A549 (cell line): ENCODE measurements around the gene UBAC2. TPM values are rescaled to one million over a fixed set of nuclear protein-coding genes. Genes with fewer than 3 reads are reported as not detected.

Experiments
- ATAC-seq, 2 experiments: fragments of 200-7000 bp in 1 of 2; fragments of >200 bp in 1 of 2; cut with Nextera tagmentation in 1 of 2; cut with Tn5 transposase in 1 of 2; 3 replicates each; pipeline versions ENCODE4 v1.8.0 to v1.9.1; 2018 to 2020; ENCODE audit warnings: mild to moderate bottlenecking in 1 of 2, moderate library complexity in 1 of 2
- CTCF ChIA-PET: fragments of 300-600 bp; sonication (Branson Sonifier 250); formaldehyde crosslinking; extraction: SDS; loops from one replicate; lab custom pipeline; 2021; ENCODE audit warnings: antibody characterized with exemption, inconsistent platforms; lab: Yijun Ruan, JAX
- POLR2A ChIA-PET: fragments of 350-600 bp; formaldehyde crosslinking; extraction: SDS; loops from one replicate; lab custom pipeline; 2021; ENCODE audit warnings: antibody characterized with exemption, inconsistent platforms; lab: Yijun Ruan, JAX
- DNase-seq, 2 experiments: peaks; one replicate each; pipeline versions ENCODE4 v3.0.0 to v3.0.0-alpha.2; 2011 to 2016; ENCODE audit warnings: low read depth in 1 of 2, low spot score in 1 of 2
- FAIRE-seq: peaks from 2 replicates; lab custom pipeline; 2011; peaks lifted over from hg19 to GRCh38; lab: Jason Lieb, UNC
- H3K27ac ChIP-seq, 2 experiments: fragments of >200 bp; sonication (Bioruptor Twin); formaldehyde crosslinking; 3 replicates each; pipeline ENCODE4 v1.5.1; 2016 to 2017
- H3K4me1 ChIP-seq: fragments of >200 bp; sonication (Bioruptor Twin); formaldehyde crosslinking; 3 replicates; pipeline ENCODE4 v1.6.1; 2016
- H3K4me2 ChIP-seq: fragments of >200 bp; sonication (Bioruptor Twin); formaldehyde crosslinking; 3 replicates; pipeline ENCODE4 v1.6.1; 2016
- H3K4me3 ChIP-seq: fragments of >200 bp; sonication (Bioruptor Twin); formaldehyde crosslinking; 3 replicates; pipeline ENCODE4 v1.5.1; 2016
- H3K9me3 ChIP-seq: fragments of >200 bp; sonication (Bioruptor Twin); formaldehyde crosslinking; 3 replicates; pipeline ENCODE4 v1.6.1; 2016
- CBX2 ChIP-seq: fragments of 200-600 bp; sonication (generic); IDR thresholded peaks from 2 replicates; pipeline ENCODE4 v1.6.1; 2016; ENCODE audit warnings: low read depth, mild to moderate bottlenecking, borderline replicate concordance
- EHF ChIP-seq: fragments of 250-450 bp; sonication (Bioruptor Pico); IDR thresholded peaks from 2 replicates; pipeline ENCODE4 v1.5.0; 2020; ENCODE audit warnings: mild to moderate bottlenecking
- EP300 ChIP-seq, 2 experiments: fragments of >200 bp; sonication (Bioruptor Twin); formaldehyde crosslinking; IDR thresholded peaks; 2 replicates in 1 of 2; 3 replicates in 1 of 2; pipeline ENCODE4 v1.6.1; 2016 to 2017
- FOSB ChIP-seq: fragments of 250-450 bp; sonication (Bioruptor Pico); IDR thresholded peaks from 2 replicates; pipeline ENCODE4 v1.5.0; 2020; ENCODE audit warnings: mild to moderate bottlenecking, moderate library complexity
- FOSL2 ChIP-seq, 2 experiments: fragments of 450-650 bp in 1 of 2; fragments of >200 bp in 1 of 2; sonication (Bioruptor Twin) in 1 of 2; formaldehyde crosslinking; IDR thresholded peaks; 2 replicates each; pipeline versions ENCODE4 v1.5.0 to v1.6.1; 2016 to 2020; ENCODE audit warnings: mild to moderate bottlenecking in 1 of 2, moderate library complexity in 1 of 2
- FOXS1 ChIP-seq: fragments of 250-450 bp; sonication (Bioruptor Pico); IDR thresholded peaks from 2 replicates; pipeline ENCODE4 v1.5.0; 2020; ENCODE audit warnings: mild to moderate bottlenecking, moderate library complexity
- HEYL ChIP-seq: fragments of 250-450 bp; sonication (Bioruptor Pico); IDR thresholded peaks from 2 replicates; pipeline ENCODE4 v1.8.0; 2021; ENCODE audit warnings: mild to moderate bottlenecking, moderate library complexity
- HOXA7 ChIP-seq: fragments of 250-450 bp; sonication (Bioruptor Pico); IDR thresholded peaks from 2 replicates; pipeline ENCODE4 v1.5.0; 2020; ENCODE audit warnings: mild to moderate bottlenecking, moderate library complexity
- HOXB5 ChIP-seq: fragments of 250-450 bp; sonication (Bioruptor Pico); IDR thresholded peaks from 2 replicates; pipeline ENCODE4 v1.5.0; 2020; ENCODE audit warnings: mild to moderate bottlenecking, moderate library complexity
- JUN ChIP-seq, 2 experiments: fragments of >200 bp; sonication (Bioruptor Twin); formaldehyde crosslinking; IDR thresholded peaks; 2 replicates in 1 of 2; 3 replicates in 1 of 2; pipeline ENCODE4 v1.6.1; 2016 to 2017
- KDM5A ChIP-seq: fragments of 200-600 bp; sonication (generic); IDR thresholded peaks from 2 replicates; pipeline ENCODE4 v1.6.1; 2016; ENCODE audit warnings: antibody characterized with exemption, mild to moderate bottlenecking
- MAFK ChIP-seq: fragments of 450-650 bp; IDR thresholded peaks from 2 replicates; pipeline ENCODE4 v1.6.1; 2014; ENCODE audit not compliant: partially characterized antibody
- MAX ChIP-seq: IDR thresholded peaks from 2 replicates; pipeline ENCODE4 v1.6.1; 2012
- MAZ ChIP-seq: fragments of 150-350 bp; IDR thresholded peaks from 2 replicates; pipeline ENCODE4 v1.6.1; 2014; ENCODE audit warnings: antibody characterized with exemption, low read depth, low read length, borderline replicate concordance
- MYC ChIP-seq: IDR thresholded peaks from 2 replicates; pipeline ENCODE4 v1.6.1; 2012; ENCODE audit warnings: mild to moderate bottlenecking, inconsistent platforms, low read length, improper control_type of control experiment, borderline replicate concordance
- NFE2L2 ChIP-seq: fragments of 150-350 bp; conservative IDR thresholded peaks from 2 replicates; pipeline ENCODE4 v1.6.1; 2014; ENCODE audit warnings: low read length
- NPAS2 ChIP-seq: fragments of 250-450 bp; sonication (Bioruptor Pico); IDR thresholded peaks from 2 replicates; pipeline ENCODE4 v1.8.0; 2022; ENCODE audit warnings: mild to moderate bottlenecking, moderate library complexity, borderline replicate concordance
- PHF8 ChIP-seq: fragments of 200-600 bp; sonication (generic); IDR thresholded peaks from 2 replicates; pipeline ENCODE4 v1.6.1; 2016; ENCODE audit warnings: low read depth, mild to moderate bottlenecking, antibody characterized with exemption, moderate library complexity, borderline replicate concordance
- RAD21 ChIP-seq, 2 experiments: fragments of >200 bp in 1 of 2; sonication (Bioruptor Twin) in 1 of 2; formaldehyde crosslinking in 1 of 2; IDR thresholded peaks in 1 of 2; conservative IDR thresholded peaks in 1 of 2; 2 replicates in 1 of 2; 3 replicates in 1 of 2; pipeline ENCODE4 v1.6.1; 2012 to 2018; ENCODE audit warnings: inconsistent platforms in 1 of 2
- RCOR1 ChIP-seq: fragments of 150-350 bp; IDR thresholded peaks from 2 replicates; pipeline ENCODE4 v1.6.1; 2014; ENCODE audit warnings: antibody characterized with exemption, low read length, low read depth
- REST ChIP-seq: fragments of 200-600 bp; sonication (generic); IDR thresholded peaks from 2 replicates; pipeline ENCODE4 v1.6.1; 2016; ENCODE audit warnings: antibody characterized with exemption, mild to moderate bottlenecking, moderate library complexity
- RNF2 ChIP-seq: fragments of 200-600 bp; sonication (generic); IDR thresholded peaks from 2 replicates; pipeline ENCODE4 v1.6.1; 2016; ENCODE audit warnings: low read depth, mild to moderate bottlenecking, antibody characterized with exemption, moderate library complexity, borderline replicate concordance
- SREBF2 ChIP-seq: fragments of 450-650 bp; IDR thresholded peaks from 2 replicates; pipeline ENCODE4 v1.6.1; 2014; ENCODE audit warnings: mild to moderate bottlenecking, moderate library complexity
- TFCP2L1 ChIP-seq: fragments of 250-450 bp; sonication (Bioruptor Pico); IDR thresholded peaks from 2 replicates; pipeline ENCODE4 v1.5.0; 2021; ENCODE audit warnings: mild to moderate bottlenecking
- USF2 ChIP-seq: fragments of 450-650 bp; IDR thresholded peaks from 2 replicates; pipeline ENCODE4 v1.6.1; 2014; ENCODE audit warnings: antibody characterized with exemption
- ZC3H11A ChIP-seq: fragments of 450-650 bp; IDR thresholded peaks from 2 replicates; pipeline ENCODE4 v1.6.1; 2014; ENCODE audit warnings: antibody characterized with exemption, mild to moderate bottlenecking
- ZFP36 ChIP-seq: fragments of 450-650 bp; IDR thresholded peaks from 2 replicates; pipeline ENCODE4 v1.6.1; 2014; ENCODE audit warnings: borderline replicate concordance; ENCODE audit not compliant: partially characterized antibody
- WGBS: methylation state at CpG from one replicate; pipeline ENCODE4 v1.1.6; 2017; ENCODE audit errors: missing lambda C conversion rate; 5-methylcytosine and 5-hydroxymethylcytosine counted together
- polyA plus RNA-seq, 4 experiments: library from polyadenylated mRNA; depleted of rRNA in 3 of 4; stranded (reverse); fragments of >200 nt; fragmentation: RNase III in 1 of 4; extraction: RNeasy Plus Mini Kit Qiagen cat#74134 plus additional on column Dnase treatment in 1 of 4; gene quantifications; 2 replicates in 3 of 4; 3 replicates in 1 of 4; pipeline ENCODE4 v1.2.3, GENCODE V29; 2011 to 2017
- TF ChIP-seq, protein P1 (sequence below): fragments of 250-450 bp; sonication (Bioruptor Pico); IDR thresholded peaks from 2 replicates; pipeline ENCODE4 v1.5.0; 2020; ENCODE audit warnings: low read depth, mild to moderate bottlenecking, moderate library complexity

Gene UBAC2
- polyA plus RNA-seq, 2 of the 4 experiments (the other 2 are of a cell fraction): 61.6 to 103 TPM

DNA sequence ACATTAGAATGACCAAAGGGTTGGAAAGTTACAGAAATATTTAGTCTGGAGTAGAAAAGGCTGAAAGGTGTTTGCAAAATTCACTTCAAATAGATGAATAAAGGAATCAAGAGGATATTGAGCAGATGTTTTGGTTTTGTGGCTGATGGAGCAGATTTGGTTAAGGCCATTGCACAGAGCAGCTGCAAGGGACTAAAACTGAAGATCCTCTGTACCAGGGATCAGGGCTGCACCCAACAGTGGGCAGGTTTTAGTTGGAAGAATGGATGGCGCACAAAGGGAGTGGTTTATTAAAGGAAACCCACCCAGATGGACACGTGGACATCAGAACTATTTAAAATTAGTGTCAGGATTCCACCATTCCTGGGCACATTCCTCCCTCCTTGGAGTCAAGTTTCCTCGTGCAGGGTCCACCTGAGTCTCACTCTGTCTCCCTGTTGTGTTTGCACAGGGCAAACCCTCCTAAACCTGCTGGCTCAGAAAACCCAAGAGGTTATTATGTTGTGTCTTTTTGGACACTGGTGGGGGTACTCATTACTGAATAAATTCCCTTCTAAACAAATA lies 9.2 kb upstream of the UBAC2 start:
- H3K4me2 ChIP-seq: 0 out of 3 replicates have a peak overlapping the region, but pooled peaks have one; percentile 10
- DNase-seq (no peak), FAIRE-seq (no peak), ATAC-seq (no peak)
- 54% methylated on average over 3 of the region's 3 CpGs for WGBS
- TF ChIP-seq RNF2 (no peak), HOXA7 (CRISPR knock-in tag) (no peak), EHF (CRISPR knock-in tag) (no peak), MAFK (no peak), MYC (no peak)
- H3K4me1 ChIP-seq: no peaks in the 10 kb centered on the region
- H3K27ac ChIP-seq: no peak overlapping the region
- no peaks in the 10 kb centered on the region for H3K9me3 ChIP-seq
- no peak overlapping the region for H3K4me3 ChIP-seq
- ChIA-PET CTCF (interaction anchor here (2.1 kb wide), 1 partner anchor 15 kb away, joined by 9 read pairs; no protein-coding TSS in a partner anchor), POLR2A (no interaction called here)

GRCh38 chr13:99191900-99192399 lies 8.7 kb upstream of the UBAC2 start:
- CTCF ChIA-PET: no interaction called here
- POLR2A ChIA-PET: no interaction called here
- Histone ChIP-seq H3K4me2 (0 out of 3 replicates have a peak overlapping the region, but pooled peaks have one; percentile 10), H3K9me3 (no peaks in the 10 kb centered on the region)
- WGBS: 77% methylated on average over 7 of the region's 7 CpGs
- TF ChIP-seq CBX2 (no peak), REST (no peak), KDM5A (no peak)
- TF ChIP-seq, all 56 proteins: peak for 0
- no peak overlapping the region for H3K27ac ChIP-seq
- DNase-seq: no peak
- H3K4me1 ChIP-seq: no peaks in the 10 kb centered on the region
- no peak for FAIRE-seq
- H3K4me3 ChIP-seq: no peak overlapping the region
- ATAC-seq: no peak

GRCh38 chr13:99192480-99192879 lies 8.2 kb upstream of the UBAC2 start:
- Histone ChIP-seq H3K4me1 (no peaks in the 10 kb centered on the region), H3K9me3 (no peaks in the 10 kb centered on the region), H3K4me3 (no peak overlapping the region), H3K4me2 (no peak overlapping the region), H3K27ac (no peak overlapping the region)
- FAIRE-seq (no peak), DNase-seq (no peak), ATAC-seq (no peak)
- ChIA-PET POLR2A (no interaction called here), CTCF (no interaction called here)
- TF ChIP-seq MAZ (no peak), FOXS1 (CRISPR knock-in tag) (no peak), RAD21 (conservative IDR thresholded peaks at IDR 0.05 in 1 of 2, IDR thresholded peaks at IDR 0.05 in 1 of 2) (no peak), NFE2L2 (no peak), NPAS2 (CRISPR knock-in tag) (no peak), PHF8 (no peak), MAX (no peak), SREBF2 (no peak), EP300 (IDR thresholded peaks at IDR 0.05) (no peak), HEYL (CRISPR knock-in tag) (no peak), ZC3H11A (no peak), JUN (IDR thresholded peaks at IDR 0.05) (no peak), ZFP36 (no peak), FOSB (no peak), TFCP2L1 (CRISPR knock-in tag) (no peak), RCOR1 (no peak), FOSL2 (IDR thresholded peaks at IDR 0.05) (no peak), FOSL2 (CRISPR knock-in tag; IDR thresholded peaks at IDR 0.05) (no peak), USF2 (no peak), HOXB5 (no peak)
- TF ChIP-seq, protein P1, sequence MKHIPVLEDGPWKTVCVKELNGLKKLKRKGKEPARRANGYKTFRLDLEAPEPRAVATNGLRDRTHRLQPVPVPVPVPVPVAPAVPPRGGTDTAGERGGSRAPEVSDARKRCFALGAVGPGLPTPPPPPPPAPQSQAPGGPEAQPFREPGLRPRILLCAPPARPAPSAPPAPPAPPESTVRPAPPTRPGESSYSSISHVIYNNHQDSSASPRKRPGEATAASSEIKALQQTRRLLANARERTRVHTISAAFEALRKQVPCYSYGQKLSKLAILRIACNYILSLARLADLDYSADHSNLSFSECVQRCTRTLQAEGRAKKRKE (CRISPR knock-in tag): no peak
